ENCODE data around the gene SHB.

SHB gene

GRCh38 chr9:38026021-38026809 is 42.8 kb downstream of the SHB start:
- peak overlapping the region; percentile 95; the same call in 1 of the 2 replicates for H3K27ac ChIP-seq

GRCh38 chr9:38025166-38025565 is 43.9 kb downstream of the SHB start:
- TF ChIP-seq CTCF (conservative IDR thresholded peaks at IDR 0.05), result no peak
- H3K27ac ChIP-seq, result peak overlapping the region; percentile 95

More at GRCh38 chr9:38026021-38026809, 42.8 kb downstream of the SHB start:
- TF ChIP-seq CTCF (conservative IDR thresholded peaks at IDR 0.05), result no peak

GRCh38 chr9:38024036-38024681 is 44.9 kb downstream of the SHB start:
- peak overlapping the region; percentile 95 for H3K27ac ChIP-seq
- TF ChIP-seq CTCF (conservative IDR thresholded peaks at IDR 0.05), result no peak

- TF ChIP-seq CTCF (conservative IDR thresholded peaks at IDR 0.05), result no peak
- H3K27ac ChIP-seq, result peak overlapping the region; percentile 95
These were observed 45.4 kb downstream of the SHB start for GRCh38 chr9:38023661-38024035.

GRCh38 chr9:38022995-38023394 is 46.0 kb downstream of the SHB start:
- H3K27ac ChIP-seq, result peak overlapping the region; percentile 95
- TF ChIP-seq CTCF (conservative IDR thresholded peaks at IDR 0.05), result no peak

GRCh38 chr9:38022203-38022895 is 46.7 kb downstream of the SHB start:
- TF ChIP-seq CTCF (conservative IDR thresholded peaks at IDR 0.05), result no peak
- peak overlapping the region; percentile 95 for H3K27ac ChIP-seq
